AG09319 (cell line): ENCODE results near the gene RNF167.
"Not testable (repeated sequence)": the region's sequence is repeated elsewhere in the genome, so short reads cannot be mapped to it uniquely, and the experiment has no call there.

ENCODE experiments used
- DNase-seq: peaks from one replicate; pipeline ENCODE4 v3.0.0-alpha.2; 2010; ENCODE audit warnings: low read depth; ENCODE audit errors: extremely low read depth
- TF ChIP-seq, protein P1 (sequence below): IDR thresholded peaks from 2 replicates; pipeline ENCODE4 v1.5.1; 2011; ENCODE audit warnings: low read depth, mild to moderate bottlenecking, inconsistent platforms, low read length, moderate library complexity

Gene RNF167

GRCh38 chr17:4908301-4908700, 31.8 kb upstream of the RNF167 start:
- no peak for DNase-seq
- TF ChIP-seq, protein P1, sequence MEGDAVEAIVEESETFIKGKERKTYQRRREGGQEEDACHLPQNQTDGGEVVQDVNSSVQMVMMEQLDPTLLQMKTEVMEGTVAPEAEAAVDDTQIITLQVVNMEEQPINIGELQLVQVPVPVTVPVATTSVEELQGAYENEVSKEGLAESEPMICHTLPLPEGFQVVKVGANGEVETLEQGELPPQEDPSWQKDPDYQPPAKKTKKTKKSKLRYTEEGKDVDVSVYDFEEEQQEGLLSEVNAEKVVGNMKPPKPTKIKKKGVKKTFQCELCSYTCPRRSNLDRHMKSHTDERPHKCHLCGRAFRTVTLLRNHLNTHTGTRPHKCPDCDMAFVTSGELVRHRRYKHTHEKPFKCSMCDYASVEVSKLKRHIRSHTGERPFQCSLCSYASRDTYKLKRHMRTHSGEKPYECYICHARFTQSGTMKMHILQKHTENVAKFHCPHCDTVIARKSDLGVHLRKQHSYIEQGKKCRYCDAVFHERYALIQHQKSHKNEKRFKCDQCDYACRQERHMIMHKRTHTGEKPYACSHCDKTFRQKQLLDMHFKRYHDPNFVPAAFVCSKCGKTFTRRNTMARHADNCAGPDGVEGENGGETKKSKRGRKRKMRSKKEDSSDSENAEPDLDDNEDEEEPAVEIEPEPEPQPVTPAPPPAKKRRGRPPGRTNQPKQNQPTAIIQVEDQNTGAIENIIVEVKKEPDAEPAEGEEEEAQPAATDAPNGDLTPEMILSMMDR, result no peak

DNA sequence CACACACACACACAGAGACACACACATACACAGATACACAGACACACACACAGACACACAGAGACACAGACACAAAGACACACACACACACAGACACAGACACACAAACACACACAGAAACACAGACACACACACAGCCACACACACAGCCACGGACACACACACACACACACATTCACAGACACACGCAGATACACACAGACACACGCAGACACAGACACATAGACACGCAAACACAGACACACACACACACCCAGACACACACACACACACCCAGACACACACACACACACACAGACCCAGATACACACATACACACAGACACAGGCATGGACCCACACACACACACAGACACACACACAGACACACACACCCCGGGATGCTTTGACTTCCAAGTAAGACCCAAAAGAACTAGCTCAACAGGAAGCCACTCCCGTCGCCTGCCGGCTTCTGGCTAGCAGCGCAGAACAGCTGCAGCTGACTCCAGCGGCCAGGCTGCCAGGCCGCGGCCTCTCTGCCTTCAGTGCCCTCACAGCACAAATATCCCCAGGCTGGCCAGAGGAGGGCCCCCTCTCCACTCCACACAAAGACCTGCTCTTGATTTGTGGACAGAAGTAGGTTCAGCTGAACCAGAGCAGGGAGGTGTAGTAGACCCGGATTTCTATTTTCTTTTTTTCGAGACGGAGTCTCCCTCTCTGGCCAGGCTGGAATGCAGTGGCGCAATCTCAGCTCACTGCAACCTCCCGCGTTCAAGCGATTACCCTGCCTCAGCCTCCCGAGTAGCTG, 31.2 kb upstream of the RNF167 start:
- TF ChIP-seq, protein P1, result peak; percentile 87
- peak; percentile 87 for DNase-seq

DNA sequence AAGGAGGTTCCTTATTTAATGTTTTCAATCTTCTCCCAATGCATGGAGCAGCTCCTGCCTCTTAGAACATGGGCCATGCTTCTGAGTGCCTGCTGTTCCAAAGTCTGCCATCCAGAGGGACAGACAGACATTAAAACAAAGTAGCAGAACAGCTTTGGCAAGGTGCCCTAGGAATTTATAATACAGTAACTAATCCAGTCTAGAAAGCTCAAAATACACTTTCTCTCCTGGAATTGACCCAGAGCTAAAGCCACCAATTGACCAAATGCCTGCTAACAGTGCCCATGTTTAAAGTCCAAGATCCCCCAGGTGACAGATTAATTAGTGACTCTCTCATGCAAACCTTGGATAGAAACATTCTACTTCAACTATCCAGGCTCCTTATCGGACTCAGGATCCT, 26.1 kb upstream of the RNF167 start:
- TF ChIP-seq, protein P1, result no peak
- DNase-seq, result no peak

DNA sequence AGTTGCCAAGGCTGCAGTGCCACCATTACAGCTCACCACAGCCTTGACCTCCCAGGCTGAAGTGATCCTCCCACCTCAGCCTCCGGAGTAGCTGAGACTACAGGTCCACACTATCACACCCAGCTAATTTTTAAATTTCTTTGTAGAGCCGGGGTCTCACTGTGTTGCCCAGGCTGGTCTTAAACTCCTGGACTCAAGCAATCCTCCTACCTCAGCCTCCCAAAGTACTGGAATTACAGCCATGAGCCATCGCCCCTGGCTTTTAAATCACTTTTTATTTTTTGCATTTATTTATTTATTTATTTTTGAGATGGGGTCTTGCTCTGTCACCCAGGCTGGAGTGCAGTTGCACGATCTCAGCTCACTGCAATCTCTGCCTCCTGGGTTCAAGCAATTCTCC, 25.5 kb upstream of the RNF167 start:
- not testable (repeated sequence) for DNase-seq

- no peak for DNase-seq
These were observed 20.5 kb upstream of the RNF167 start for GRCh38 chr17:4919511-4920047.

DNA sequence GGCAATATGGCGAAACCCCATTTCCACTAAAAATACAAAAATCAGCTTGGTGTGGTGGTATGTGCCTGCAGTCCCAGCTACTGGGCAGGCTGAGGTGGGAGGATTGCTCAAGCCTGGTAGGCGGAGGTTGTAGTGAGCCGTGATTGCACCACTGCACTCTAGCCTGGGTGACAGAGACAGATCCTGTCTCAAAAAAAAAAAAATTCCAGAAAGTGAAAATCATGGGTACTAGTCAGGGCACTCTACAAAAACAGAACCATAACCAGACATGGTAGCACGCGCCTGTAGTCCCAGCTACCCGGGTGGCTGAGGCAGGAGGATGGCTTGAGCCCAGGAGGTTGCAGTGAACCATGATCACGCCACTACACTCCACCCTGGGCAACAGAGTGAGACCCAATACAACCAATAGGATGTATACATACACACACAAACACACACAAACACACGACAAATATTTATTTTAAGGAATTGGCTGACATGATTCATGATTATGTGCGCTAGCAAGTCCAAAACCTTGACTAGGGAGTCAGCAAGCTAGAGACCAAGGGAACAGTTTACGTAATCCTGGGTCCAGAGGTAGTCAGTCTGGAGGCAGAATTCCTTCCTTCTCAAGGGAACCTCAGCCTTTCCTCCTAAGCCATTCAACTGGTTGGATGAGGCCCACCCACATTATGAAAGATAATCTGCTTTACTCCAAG, 19.6 kb upstream of the RNF167 start:
- TF ChIP-seq, protein P1, result no peak
- no peak for DNase-seq

More at GRCh38 chr17:4919511-4920047, 20.5 kb upstream of the RNF167 start:
- TF ChIP-seq, protein P1, result no peak

DNA sequence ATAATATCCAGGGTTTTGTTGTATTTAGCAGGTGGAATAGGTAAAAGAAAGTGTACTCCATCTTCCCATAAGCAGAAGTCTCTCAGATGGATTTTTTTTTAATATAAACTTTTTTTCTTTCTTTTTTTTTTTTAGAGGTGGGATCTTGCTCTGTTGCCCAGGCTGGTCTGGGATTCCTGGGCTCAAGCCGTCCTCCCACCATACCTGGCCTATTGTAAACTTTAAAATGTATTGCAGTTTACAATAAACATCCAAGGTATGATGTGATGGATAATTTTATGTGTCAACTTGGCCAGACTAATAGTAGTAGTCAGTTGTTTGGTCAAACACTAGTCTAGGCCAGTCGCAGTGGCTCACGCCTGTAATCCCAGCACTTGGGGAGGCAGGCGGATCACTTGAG, 18.7 kb upstream of the RNF167 start:
- TF ChIP-seq, protein P1, result no peak
- no peak for DNase-seq

DNA sequence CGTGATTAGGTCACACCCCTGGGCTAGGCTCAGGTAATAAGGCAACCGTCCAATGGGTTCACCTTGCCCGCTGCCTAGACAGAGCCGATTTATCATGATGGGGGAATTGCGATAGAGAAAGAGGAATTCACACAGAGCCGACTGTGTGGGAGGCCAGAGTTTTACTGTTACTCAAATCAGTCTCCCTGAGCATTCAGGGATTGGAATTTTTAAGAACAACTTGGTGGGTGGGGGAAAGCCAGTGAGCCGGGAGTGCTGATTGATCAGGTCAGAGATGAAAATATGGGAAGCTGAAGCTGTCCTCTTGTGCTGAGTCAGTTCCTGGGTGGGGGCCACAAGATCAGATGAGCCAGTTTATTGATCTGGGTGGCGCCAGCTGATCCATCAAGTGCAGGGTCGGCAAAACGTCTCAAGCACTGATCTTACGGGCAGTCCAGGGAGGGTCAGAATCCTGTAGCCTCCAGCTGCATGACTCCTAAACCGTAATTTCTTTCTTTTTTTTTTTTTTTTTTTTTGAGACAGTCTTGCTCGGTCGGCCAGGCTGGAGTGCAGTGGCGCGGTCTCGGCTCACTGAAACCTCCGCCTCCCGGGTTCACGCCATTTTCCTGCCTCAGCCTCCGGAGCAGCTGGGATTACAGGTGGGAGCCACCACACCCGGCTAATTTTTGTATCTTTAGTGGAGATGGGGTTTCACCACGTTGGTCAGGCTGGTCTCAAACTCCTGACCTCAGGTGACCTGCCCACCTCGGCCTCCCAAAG, 13.3 kb upstream of the RNF167 start:
- not testable (repeated sequence) for DNase-seq
